Measurements from ENCODE around the gene MPND. TPM values are rescaled to one million over a fixed set of nuclear protein-coding genes. Genes with fewer than 3 reads are reported as not detected.
A peak's percentile ranks its signal among the peaks of the same experiment; 100 is the strongest.

MPND gene
- total and polyA plus RNA-seq, 2 of the 13 experiments (the other 11 are each of a cell fraction or from before 2014, with no cell fraction given): 10.8 to 15.8 TPM

GRCh38 chr19:4400135-4400936 lies 57.0 kb downstream of the MPND start, which contains the start of gene SH3GL1 (continued):
- TF ChIP-seq SOX5 (CRISPR knock-in tag; IDR thresholded peaks at IDR 0.05; ENCODE audit: borderline replicate concordance) (peak; percentile 56; the same call in 1 of the 2 replicates), SOX6 (IDR thresholded peaks at IDR 0.05) (no peak), SOX6 (CRISPR knock-in tag; IDR thresholded peaks at IDR 0.05) (peak; percentile 39), RXRA (CRISPR knock-in tag; IDR thresholded peaks at IDR 0.05) (peak; percentile 40; the same call in 1 of the 2 replicates), FOXP4 (CRISPR knock-in tag; IDR thresholded peaks at IDR 0.05) (peak; percentile 55), ZNF780A (CRISPR knock-in tag; IDR thresholded peaks at IDR 0.05) (0 out of 2 replicates have a peak, but pooled peaks have one; percentile 49), ZNF629 (CRISPR knock-in tag; conservative IDR thresholded peaks at IDR 0.05) (no peak), HMGXB4 (CRISPR knock-in tag; IDR thresholded peaks at IDR 0.05; ENCODE audit: borderline replicate concordance in 1 of 2, low read depth in 1 of 2) (peak; percentile 77 to 97; a peak in 3 of 4 replicates), ARNT2 (CRISPR knock-in tag; IDR thresholded peaks at IDR 0.05; ENCODE audit: low read depth) (peak; percentile 74; the same call in 1 of the 2 replicates)
- TF ChIP-seq, protein P1, sequence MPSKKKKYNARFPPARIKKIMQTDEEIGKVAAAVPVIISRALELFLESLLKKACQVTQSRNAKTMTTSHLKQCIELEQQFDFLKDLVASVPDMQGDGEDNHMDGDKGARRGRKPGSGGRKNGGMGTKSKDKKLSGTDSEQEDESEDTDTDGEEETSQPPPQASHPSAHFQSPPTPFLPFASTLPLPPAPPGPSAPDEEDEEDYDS (CRISPR knock-in tag; IDR thresholded peaks at IDR 0.05): 0 out of 2 replicates have a peak, but pooled peaks have one; percentile 36
- TF ChIP-seq, protein P2, sequence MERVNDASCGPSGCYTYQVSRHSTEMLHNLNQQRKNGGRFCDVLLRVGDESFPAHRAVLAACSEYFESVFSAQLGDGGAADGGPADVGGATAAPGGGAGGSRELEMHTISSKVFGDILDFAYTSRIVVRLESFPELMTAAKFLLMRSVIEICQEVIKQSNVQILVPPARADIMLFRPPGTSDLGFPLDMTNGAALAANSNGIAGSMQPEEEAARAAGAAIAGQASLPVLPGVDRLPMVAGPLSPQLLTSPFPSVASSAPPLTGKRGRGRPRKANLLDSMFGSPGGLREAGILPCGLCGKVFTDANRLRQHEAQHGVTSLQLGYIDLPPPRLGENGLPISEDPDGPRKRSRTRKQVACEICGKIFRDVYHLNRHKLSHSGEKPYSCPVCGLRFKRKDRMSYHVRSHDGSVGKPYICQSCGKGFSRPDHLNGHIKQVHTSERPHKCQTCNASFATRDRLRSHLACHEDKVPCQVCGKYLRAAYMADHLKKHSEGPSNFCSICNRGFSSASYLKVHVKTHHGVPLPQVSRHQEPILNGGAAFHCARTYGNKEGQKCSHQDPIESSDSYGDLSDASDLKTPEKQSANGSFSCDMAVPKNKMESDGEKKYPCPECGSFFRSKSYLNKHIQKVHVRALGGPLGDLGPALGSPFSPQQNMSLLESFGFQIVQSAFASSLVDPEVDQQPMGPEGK (CRISPR knock-in tag; IDR thresholded peaks at IDR 0.05): peak; percentile 74
- TF ChIP-seq, protein P3, sequence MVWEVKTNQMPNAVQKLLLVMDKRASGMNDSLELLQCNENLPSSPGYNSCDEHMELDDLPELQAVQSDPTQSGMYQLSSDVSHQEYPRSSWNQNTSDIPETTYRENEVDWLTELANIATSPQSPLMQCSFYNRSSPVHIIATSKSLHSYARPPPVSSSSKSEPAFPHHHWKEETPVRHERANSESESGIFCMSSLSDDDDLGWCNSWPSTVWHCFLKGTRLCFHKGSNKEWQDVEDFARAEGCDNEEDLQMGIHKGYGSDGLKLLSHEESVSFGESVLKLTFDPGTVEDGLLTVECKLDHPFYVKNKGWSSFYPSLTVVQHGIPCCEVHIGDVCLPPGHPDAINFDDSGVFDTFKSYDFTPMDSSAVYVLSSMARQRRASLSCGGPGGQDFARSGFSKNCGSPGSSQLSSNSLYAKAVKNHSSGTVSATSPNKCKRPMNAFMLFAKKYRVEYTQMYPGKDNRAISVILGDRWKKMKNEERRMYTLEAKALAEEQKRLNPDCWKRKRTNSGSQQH (CRISPR knock-in tag; IDR thresholded peaks at IDR 0.05; ENCODE audit: low read depth): 0 out of 2 replicates have a peak, but pooled peaks have one; percentile 80
- TF ChIP-seq, protein P4, sequence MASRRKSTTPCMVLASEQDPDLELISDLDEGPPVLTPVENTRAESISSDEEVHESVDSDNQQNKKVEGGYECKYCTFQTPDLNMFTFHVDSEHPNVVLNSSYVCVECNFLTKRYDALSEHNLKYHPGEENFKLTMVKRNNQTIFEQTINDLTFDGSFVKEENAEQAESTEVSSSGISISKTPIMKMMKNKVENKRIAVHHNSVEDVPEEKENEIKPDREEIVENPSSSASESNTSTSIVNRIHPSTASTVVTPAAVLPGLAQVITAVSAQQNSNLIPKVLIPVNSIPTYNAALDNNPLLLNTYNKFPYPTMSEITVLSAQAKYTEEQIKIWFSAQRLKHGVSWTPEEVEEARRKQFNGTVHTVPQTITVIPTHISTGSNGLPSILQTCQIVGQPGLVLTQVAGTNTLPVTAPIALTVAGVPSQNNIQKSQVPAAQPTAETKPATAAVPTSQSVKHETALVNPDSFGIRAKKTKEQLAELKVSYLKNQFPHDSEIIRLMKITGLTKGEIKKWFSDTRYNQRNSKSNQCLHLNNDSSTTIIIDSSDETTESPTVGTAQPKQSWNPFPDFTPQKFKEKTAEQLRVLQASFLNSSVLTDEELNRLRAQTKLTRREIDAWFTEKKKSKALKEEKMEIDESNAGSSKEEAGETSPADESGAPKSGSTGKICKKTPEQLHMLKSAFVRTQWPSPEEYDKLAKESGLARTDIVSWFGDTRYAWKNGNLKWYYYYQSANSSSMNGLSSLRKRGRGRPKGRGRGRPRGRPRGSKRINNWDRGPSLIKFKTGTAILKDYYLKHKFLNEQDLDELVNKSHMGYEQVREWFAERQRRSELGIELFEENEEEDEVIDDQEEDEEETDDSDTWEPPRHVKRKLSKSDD (CRISPR knock-in tag; IDR thresholded peaks at IDR 0.05; ENCODE audit: low read depth): peak; percentile 55; the same call in 1 of the 2 replicates

All from HepG2 (cell line).